ENCODE measurements around the gene NLRP2B.
"Not testable (repeated sequence)": the region's sequence is repeated elsewhere in the genome, so short reads cannot be mapped to it uniquely, and the experiment has no call there.

Gene NLRP2B

DNA sequence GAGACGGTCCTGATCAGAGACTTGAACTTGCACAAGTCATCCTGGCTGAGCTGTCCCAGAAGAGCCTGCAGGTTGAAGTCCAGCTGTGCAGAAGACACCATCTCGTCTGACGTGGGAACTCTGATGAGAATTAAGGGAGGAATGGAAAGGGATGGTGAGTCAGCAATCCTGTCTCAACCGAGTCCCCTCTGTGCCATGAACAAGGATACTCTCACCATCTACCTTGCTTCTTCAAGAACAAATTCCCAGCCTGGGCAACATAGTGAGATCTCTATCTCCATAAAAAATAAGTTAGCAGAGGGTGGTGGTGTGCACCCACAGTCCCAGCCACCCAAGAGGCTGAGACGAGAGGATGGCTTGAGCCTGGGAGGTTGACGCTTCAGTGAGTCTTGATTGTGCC lies at the start of gene NLRP2B:
NLRP2B (minus strand) TSS at position 101 of the 400 bp plus-strand sequence.
- no peak for FAIRE-seq

DNA sequence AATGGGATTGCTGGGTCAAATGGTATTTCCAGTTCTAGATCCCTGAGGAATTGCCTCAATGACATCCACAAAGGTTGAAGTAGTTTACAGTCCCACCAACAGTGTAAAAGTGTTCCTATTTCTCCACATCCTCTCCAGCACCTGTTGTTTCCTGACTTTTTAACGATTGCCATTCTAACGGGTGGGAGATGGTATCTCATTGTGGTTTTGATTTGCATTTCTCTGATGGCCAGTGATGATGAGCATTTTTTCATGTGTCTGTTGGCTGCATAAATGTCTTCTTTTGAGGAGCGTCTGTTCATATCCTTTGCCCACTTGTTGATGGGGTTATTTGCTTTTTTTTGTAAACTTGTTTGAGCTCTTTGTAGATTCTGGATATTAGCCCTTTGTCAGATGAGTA lies 45.9 kb upstream of the NLRP2B start:
- not testable (repeated sequence) for FAIRE-seq

GRCh38 chrX:57681341-57681740 lies 1.3 kb upstream of the NLRP2B start:
- no peak for FAIRE-seq

DNA sequence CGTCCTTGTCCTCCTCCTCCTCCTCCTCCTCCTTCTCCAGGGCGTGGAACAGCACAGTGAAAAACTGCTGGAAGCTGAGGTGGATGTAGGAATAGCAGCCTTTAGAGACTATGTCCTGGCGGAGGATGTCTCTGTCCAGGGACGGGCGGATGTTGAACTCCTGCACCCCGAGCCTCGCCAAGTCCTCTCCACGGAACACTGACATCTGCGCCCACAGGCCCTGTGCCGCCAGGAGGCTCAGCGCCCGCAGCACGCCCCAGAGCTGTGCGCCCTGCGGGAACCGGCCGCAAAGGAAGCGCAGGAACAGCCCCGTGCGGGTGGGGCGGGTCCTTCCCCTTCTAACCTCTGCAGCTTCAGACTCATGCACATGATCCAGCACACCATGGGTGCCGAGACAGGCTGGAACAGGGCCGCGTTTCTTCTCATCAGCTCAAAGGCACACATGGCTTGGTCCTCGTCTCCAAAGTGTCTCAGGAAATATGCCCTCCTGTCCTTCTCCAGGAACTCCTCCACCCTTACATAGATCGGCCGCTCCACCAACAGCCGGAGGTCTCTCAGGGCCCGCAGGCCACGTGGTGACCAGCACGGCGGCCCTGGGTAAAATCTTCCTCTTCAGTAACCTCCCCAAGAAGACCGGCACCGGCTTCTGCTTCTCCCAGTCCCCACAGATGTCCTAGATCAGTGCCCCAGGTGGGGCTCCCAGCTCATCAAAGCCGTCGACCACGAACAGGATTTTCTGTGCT lies 1.2 kb downstream of the NLRP2B start:
- FAIRE-seq: no peak

- no peak for FAIRE-seq
These were observed 2.8 kb downstream of the NLRP2B start for GRCh38 chrX:57677132-57677858.

DNA sequence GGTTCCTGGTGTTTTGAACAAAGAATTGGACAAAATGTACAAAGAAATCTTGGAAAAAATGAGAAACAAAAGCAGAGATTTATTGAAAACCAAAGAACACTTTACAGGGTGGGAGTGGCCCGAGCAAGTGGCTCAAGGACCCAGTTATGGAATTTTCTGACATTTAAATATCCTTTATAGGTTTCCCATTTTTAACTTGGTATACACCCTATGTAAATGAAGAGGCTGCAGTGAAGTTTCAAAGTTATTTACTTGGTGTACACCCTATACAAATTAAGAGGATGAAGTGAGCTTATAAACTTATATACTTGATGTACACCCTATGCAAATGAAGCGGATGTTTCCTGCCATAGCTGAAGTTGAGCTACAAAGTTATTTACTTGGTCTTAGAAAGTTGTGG lies 4.7 kb downstream of the NLRP2B start:
- FAIRE-seq: no peak

GRCh38 chrX:57674861-57675260 lies 5.2 kb downstream of the NLRP2B start:
- no peak for FAIRE-seq

DNA sequence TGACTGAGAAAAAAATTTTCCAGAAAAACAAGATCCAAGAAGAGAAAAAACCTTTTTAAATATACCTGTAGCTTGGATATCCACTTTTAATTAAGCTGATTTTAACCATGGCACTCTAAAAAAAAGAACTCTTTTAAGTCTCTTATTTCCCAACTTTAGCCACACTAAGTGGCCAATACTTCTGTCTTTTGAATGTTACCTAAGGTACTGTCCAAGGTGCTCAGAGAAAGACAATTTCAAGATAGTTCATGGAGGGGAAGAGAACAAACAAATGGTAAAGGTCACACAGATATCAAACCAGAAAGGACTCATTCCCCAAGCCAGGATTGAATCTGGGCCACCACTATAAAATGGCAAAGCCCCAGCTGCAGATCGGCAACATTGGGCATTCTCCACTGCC lies 10.1 kb downstream of the NLRP2B start:
- no peak for FAIRE-seq

- no peak for FAIRE-seq
These were observed 13.1 kb downstream of the NLRP2B start for GRCh38 chrX:57667010-57667409.

DNA sequence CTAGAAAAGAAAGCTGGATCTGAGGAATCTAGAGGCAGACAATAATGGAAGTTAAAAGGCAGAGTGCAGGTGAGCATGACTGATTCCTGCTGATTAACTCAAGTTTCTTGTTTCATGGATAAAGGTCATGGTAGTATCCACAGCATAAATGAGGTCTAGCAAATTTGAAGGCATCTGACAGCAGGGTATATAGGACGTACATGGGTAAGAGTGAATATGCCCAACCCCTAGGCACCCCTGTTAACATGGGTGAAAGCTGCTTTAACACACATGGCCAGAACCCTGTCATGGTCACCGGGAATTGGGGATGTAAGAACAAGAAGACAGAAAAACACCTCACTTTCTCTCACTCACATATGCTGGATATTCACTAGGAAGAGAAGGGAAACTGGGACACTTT lies 25.0 kb downstream of the NLRP2B start:
- FAIRE-seq: no peak

- no peak for FAIRE-seq
These were observed 27.4 kb downstream of the NLRP2B start for GRCh38 chrX:57652705-57653104.

- FAIRE-seq: no peak
These were observed 28.7 kb downstream of the NLRP2B start for GRCh38 chrX:57651169-57651919.

- FAIRE-seq: no peak
These were observed 33.0 kb downstream of the NLRP2B start for GRCh38 chrX:57647020-57647419.

DNA sequence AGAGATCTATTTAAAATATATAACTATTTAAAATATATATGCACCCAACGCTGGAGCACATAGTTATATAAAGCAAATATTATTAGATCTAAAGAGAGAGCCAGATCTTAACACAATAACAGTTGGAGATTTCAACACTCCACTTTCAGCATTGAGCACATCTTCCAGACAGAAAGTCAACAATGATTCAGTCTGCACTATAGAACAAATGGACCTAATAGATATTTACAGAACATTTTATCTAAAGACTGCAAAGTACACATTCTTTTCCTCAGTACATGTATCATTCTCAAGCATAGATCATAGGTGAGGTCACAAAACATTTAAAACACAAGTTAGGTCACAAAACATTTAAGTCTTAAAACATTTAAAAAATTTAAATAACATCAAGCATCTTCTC lies 36.4 kb downstream of the NLRP2B start:
- FAIRE-seq: no peak

DNA sequence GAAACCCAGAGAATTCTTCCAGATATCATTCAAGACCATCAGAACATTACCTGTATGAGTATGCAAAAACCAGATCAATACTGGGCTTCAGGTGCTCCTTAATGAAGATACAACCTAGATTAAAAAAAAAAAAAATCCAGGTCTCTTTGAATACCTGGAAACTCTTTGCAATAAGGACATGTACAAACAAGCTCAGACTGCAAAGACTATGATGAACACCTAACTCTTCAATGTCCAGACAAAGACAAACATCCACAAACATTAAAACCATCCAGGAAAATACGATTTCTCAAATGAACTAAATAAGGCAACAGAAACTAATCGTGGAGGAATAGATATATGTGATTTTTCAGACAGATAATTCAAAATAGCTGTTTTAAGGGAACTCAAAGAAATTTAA lies 38.7 kb downstream of the NLRP2B start:
- no peak for FAIRE-seq

GRCh38 chrX:57640674-57641016 lies 39.4 kb downstream of the NLRP2B start:
- no peak for FAIRE-seq

- FAIRE-seq: not testable (repeated sequence)
These were observed 50.6 kb downstream of the NLRP2B start for GRCh38 chrX:57629438-57629837.
